Gastroesophageal sphincter (tissue), 4 donors: ENCODE measurements around the gene SLC40A1. TPM values are rescaled to one million over a fixed set of nuclear protein-coding genes. Genes with fewer than 3 reads are reported as not detected.

Experiments
- ATAC-seq: fragments of 150-250 bp; one replicate; pipeline ENCODE4 v1.9.1; 2016; ENCODE audit warnings: mild to moderate bottlenecking, moderate library complexity
- H3K27ac ChIP-seq, 4 donors: fragments of 200-600 bp; sonication (generic) in 3 of 4; 1 replicate in 3 of 4; 2 replicates in 1 of 4; pipeline ENCODE4 v1.5.1; 2016 to 2019
- H3K27me3 ChIP-seq: fragments of 200-600 bp; sonication (generic); one replicate; pipeline ENCODE4 v1.5.1; 2019
- H3K36me3 ChIP-seq, 2 donors: fragments of 200-600 bp; sonication (generic); one replicate each; pipeline ENCODE4 v1.5.1; 2019; ENCODE audit warnings: control low read depth in 1 of 2
- H3K4me1 ChIP-seq, 3 donors: fragments of 200-600 bp; sonication (generic); 1 replicate in 2 of 3; 2 replicates in 1 of 3; pipeline ENCODE4 v1.5.1; 2016 to 2019; ENCODE audit warnings: control low read depth in 2 of 3
- H3K4me3 ChIP-seq, 2 donors: fragments of 200-600 bp; sonication (generic); one replicate each; pipeline ENCODE4 v1.5.1; 2019; ENCODE audit warnings: mild to moderate bottlenecking in 1 of 2, moderate library complexity in 1 of 2
- H3K9me3 ChIP-seq, 3 donors: fragments of 200-600 bp; sonication (generic); one replicate each; pipeline ENCODE4 v1.5.1; 2017 to 2019; ENCODE audit warnings: control low read depth in 2 of 3
- EP300 ChIP-seq: sonication (generic); formaldehyde crosslinking; IDR thresholded peaks from one replicate; pipeline ENCODE4 v1.6.1; 2017; ENCODE audit warnings: antibody characterized with exemption, mild to moderate bottlenecking
- POLR2A ChIP-seq, 2 donors: fragments of 450-650 bp; IDR thresholded peaks; one replicate each; pipeline ENCODE4 v1.6.1; 2017; ENCODE audit warnings: antibody characterized with exemption in 2 of 2, mild to moderate bottlenecking in 2 of 2, moderate library complexity in 1 of 2
- POLR2AphosphoS5 ChIP-seq: sonication (generic); formaldehyde crosslinking; IDR thresholded peaks from one replicate; pipeline ENCODE4 v1.6.1; 2017; ENCODE audit warnings: antibody characterized with exemption
- WGBS, 2 donors: methylation state at CpG; one replicate each; pipeline ENCODE4 v1.1.5; 2018; ENCODE audit warnings: low coverage in 1 of 2; 5-methylcytosine and 5-hydroxymethylcytosine counted together
- total RNA-seq, 4 donors: library from RNA; depleted of rRNA; stranded (reverse); fragments of >200 nt; gene quantifications; one replicate each; pipeline ENCODE4 v1.1.0, GENCODE V29; 2016
- TF ChIP-seq, protein P1 (sequence below), 4 experiments: fragments of 200-600 bp in 2 of 4; fragments of 450-650 bp in 2 of 4; sonication (generic) in 1 of 4; IDR thresholded peaks; one replicate each; pipeline ENCODE4 v1.5.1; 2017 to 2019; ENCODE audit warnings: antibody characterized with exemption in 4 of 4, mild to moderate bottlenecking in 2 of 4, moderate library complexity in 2 of 4

The SLC40A1 gene
- total RNA-seq, 4 donors from 2014 or later: 32.1 to 96.3 (median 57.2) TPM

DNA sequence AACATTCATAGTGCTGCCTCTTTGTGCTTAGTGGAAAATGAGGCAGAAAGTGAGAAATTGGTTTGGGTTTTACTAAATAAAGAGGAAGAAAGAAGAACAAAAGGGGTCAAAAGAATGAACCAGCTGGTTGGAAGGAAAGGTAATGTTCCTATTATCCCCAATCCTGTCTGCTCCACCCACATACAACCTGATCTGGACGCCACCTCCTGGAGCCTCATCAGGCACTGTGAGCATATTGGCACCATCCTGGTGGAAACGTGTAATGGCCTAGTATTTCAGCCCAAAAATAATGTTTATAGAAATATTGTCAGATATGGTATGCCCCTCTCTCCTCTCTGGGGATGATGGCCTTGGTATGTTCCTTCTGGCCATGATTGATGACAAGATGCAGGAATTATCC lies 45.0 kb upstream of the SLC40A1 start:
- no peaks in the 10 kb centered on the region for H3K4me1 ChIP-seq

DNA sequence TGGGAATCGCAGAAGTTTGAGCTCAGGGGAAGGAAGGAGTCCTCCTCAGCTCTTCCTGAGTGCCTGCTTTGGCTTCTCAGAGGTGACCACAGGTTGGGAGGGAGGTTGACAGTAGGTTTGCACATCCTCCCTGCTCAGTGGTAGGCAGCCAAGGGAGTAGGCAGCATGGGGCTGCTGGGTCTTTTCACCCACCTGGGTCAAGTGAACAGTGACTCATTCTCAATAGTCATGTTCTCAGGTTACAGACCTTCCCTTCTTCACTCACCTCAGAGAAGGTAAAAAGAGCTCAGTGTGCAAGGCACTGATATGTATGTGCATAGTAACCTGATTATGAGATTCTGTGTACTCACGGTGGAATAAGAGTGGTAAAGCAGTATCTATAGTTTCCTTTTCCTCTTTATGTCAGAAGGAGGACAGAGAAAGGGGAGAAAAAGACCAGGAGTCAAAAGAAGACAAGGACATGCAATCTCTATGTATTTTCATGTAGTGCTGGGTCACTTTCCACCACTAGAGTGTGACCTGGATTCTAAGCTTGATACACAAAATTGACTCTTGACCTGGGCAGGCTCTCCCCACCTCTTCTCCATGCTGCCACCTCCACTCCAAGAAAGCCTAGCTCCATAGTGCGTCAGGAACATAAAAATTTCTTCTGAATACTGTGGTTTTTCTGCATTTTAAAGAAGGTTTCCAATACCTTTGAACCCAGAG lies 44.2 kb upstream of the SLC40A1 start:
- Histone ChIP-seq H3K9me3 (no peaks in the 10 kb centered on the region), H3K4me1 (no peaks in the 10 kb centered on the region), H3K27me3 (no peaks in the 10 kb centered on the region), H3K4me3 (no peak overlapping the region), H3K36me3 (no peaks in the 10 kb centered on the region), H3K27ac (no peak overlapping the region)
- WGBS, 2 donors: 78 to 84% methylated on average over 3 of the region's 3 CpGs
- TF ChIP-seq EP300: no peak
- no peak for TF ChIP-seq POLR2AphosphoS5
- TF ChIP-seq POLR2A (IDR thresholded peaks at IDR 0.05): no peak
- TF ChIP-seq, protein P1, sequence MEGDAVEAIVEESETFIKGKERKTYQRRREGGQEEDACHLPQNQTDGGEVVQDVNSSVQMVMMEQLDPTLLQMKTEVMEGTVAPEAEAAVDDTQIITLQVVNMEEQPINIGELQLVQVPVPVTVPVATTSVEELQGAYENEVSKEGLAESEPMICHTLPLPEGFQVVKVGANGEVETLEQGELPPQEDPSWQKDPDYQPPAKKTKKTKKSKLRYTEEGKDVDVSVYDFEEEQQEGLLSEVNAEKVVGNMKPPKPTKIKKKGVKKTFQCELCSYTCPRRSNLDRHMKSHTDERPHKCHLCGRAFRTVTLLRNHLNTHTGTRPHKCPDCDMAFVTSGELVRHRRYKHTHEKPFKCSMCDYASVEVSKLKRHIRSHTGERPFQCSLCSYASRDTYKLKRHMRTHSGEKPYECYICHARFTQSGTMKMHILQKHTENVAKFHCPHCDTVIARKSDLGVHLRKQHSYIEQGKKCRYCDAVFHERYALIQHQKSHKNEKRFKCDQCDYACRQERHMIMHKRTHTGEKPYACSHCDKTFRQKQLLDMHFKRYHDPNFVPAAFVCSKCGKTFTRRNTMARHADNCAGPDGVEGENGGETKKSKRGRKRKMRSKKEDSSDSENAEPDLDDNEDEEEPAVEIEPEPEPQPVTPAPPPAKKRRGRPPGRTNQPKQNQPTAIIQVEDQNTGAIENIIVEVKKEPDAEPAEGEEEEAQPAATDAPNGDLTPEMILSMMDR (IDR thresholded peaks at IDR 0.05): no peak
- ATAC-seq: no peak

More for the DNA sequence above, 45.0 kb upstream of the SLC40A1 start:
- Histone ChIP-seq H3K9me3 (no peaks in the 10 kb centered on the region), H3K27me3 (no peaks in the 10 kb centered on the region), H3K36me3 (no peaks in the 10 kb centered on the region), H3K27ac (no peak overlapping the region), H3K4me3 (no peak overlapping the region)
- WGBS, 2 donors: 79 to 88% methylated on average over 1 to 2 of the region's 2 CpGs
- TF ChIP-seq POLR2AphosphoS5: no peak
- TF ChIP-seq EP300: no peak
- TF ChIP-seq POLR2A (IDR thresholded peaks at IDR 0.05): no peak
- TF ChIP-seq, protein P1 (IDR thresholded peaks at IDR 0.05): no peak
- no peak for ATAC-seq

DNA sequence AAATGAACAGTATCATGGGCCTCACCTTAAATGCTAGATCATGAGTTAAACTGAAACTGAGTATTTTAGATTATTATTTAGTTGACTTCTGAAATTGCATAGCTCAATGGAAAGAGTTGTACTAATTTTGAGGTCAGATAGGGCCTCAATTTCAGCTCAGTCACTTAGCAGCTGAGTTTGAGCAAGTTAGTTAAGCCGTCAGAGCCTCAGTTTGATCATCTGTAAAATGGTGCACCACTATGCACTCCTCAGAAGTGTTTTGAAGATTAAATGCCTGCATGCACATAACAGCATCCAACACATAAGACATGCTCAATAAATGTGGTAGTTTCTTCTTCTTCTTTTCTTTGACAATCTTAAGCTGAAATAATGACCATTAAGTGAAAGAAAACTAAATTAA lies 42.5 kb upstream of the SLC40A1 start:
- ATAC-seq: no peak
- H3K36me3 ChIP-seq: no peaks in the 10 kb centered on the region
- H3K4me3 ChIP-seq: no peak overlapping the region
- no peak overlapping the region for H3K27ac ChIP-seq
- no peaks in the 10 kb centered on the region for H3K9me3 ChIP-seq
- H3K27me3 ChIP-seq: no peaks in the 10 kb centered on the region
- TF ChIP-seq POLR2A (IDR thresholded peaks at IDR 0.05) (no peak), POLR2AphosphoS5 (no peak), EP300 (no peak)
- TF ChIP-seq, protein P1 (IDR thresholded peaks at IDR 0.05): no peak
- no peaks in the 10 kb centered on the region for H3K4me1 ChIP-seq
- 88 to 90% methylated on average over 1 of the region's 1 CpG for WGBS, 2 donors

DNA sequence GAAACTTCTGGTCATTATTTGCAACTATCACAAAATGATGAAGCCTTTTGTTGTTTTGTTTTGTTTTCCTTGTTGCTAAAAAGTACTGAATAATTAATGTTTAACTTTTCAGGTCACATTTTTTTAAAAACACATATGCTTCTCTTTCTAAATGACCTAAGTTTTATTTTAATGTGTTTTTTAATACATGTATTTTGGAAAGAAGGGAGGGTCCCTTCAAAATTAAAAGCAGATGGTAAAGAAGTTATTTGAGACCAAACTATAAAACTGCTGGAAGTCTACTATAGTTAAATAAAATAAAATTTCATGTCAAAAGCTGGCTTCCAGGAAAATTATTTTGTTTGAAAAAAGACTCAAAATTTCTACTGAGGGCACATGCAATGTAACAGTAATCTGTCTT lies 41.2 kb upstream of the SLC40A1 start:
- Histone ChIP-seq H3K4me1 (no peaks in the 10 kb centered on the region), H3K27me3 (no peaks in the 10 kb centered on the region), H3K27ac (no peak overlapping the region), H3K4me3 (no peak overlapping the region), H3K9me3 (no peaks in the 10 kb centered on the region), H3K36me3 (no peaks in the 10 kb centered on the region)
- ATAC-seq: no peak
- TF ChIP-seq POLR2A (IDR thresholded peaks at IDR 0.05): no peak
- no peak for TF ChIP-seq EP300
- TF ChIP-seq, protein P1 (IDR thresholded peaks at IDR 0.05): no peak
- TF ChIP-seq POLR2AphosphoS5: no peak

DNA sequence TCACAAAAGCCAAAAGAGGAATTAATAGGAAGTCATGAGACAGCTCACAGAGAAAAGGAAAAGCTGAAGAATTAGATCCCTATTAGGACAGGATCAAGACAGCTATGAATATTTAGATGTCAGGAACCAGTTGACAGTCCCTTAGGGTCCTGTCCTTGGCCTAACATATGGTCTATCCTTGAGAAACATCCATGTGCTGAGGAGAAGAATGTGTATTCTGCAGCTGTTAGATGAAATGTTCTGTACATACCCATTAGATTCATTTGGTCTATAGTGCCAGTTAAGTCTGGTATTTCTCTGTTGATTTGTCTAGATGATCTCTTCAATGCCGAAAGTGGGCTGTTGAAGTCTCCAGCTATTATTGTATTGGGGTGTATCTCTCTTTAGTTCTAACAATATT lies 37.6 kb upstream of the SLC40A1 start:
- WGBS, 2 donors: 0% methylated on average over 1 of the region's 1 CpG
- TF ChIP-seq, protein P1 (IDR thresholded peaks at IDR 0.05): no peak
- TF ChIP-seq POLR2AphosphoS5: no peak
- no peak for TF ChIP-seq EP300
- no peak for TF ChIP-seq POLR2A (IDR thresholded peaks at IDR 0.05)

More for the DNA sequence above, 37.6 kb upstream of the SLC40A1 start:
- H3K4me3 ChIP-seq: no peak overlapping the region
- ATAC-seq: no peak
- H3K27ac ChIP-seq: no peak overlapping the region
- H3K27me3 ChIP-seq: no peaks in the 10 kb centered on the region
- no peaks in the 10 kb centered on the region for H3K9me3 ChIP-seq
- H3K36me3 ChIP-seq: no peaks in the 10 kb centered on the region
- peaks cover 0 to 8% (median 0%) of the 10 kb centered on the region in 3 donors for H3K4me1 ChIP-seq
